ENCODE results near the gene SMIM44.

Gene SMIM44

DNA sequence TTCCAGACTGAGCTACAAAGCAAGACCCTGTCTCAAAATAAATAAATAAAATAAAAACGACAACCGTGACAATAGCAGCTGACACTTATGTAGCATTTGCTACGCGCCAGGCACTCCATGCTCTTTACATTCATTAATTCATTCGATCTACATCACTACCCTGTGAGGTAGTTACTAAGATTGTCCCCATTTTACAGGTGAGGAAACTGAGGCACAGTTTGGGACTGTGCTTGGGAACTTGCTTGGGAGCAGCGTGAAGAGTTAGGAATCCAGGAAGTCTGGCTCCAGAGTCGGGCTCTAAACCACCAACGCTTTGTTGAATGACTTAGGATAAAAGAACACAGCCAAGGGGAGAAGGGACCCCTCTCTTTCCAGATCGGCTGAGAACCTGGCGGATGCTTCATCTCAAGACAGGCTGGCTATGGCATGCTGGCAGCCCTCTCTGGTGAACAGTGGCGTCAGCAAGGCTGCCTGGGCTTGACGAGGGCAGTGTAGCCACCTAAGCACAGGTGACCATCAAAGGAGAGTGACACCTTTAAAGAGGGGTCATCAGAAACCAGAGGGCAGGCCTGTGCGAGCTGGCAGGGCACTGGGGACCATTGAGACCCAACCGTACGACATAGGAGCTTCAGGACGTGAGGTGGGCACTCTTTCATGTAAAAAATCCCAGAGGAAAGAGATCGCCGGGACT lies 16.6 kb upstream of the SMIM44 start:
- no peak for DNase-seq

DNA sequence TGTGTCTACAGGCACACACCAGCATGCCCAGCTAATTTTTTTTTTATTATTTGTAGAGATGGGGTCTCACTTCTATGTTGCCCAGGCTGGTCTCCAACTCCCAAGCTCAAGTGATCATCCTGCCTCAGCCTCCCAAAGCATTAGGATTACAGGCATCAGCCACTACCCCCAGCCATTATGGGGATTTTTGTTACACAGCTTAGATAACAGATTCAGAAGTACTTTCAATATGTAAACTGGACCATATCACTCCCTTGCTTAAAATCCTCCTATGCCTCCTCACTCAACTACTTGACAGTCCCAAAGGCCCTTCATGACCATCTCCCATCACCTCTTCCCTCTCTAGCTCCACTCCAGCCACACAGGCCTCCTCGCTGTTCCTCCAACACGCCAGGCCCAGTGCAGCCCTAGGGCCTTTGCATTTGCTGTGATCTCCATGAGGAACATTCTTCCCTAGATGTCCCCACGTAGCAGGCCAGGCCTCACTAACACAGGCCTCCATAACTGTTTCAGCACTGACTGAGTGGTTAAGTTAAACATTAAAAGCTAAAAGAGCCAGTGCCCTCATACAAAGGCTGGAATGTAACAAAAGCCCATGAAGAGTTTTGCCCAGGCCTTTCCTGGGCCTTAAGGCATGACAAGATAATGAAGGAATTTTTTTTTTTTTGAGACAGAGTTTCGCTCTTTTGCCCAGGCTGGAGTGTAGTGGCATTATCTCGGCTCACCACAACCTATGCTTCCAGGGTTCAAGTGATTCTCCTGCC lies 14.7 kb upstream of the SMIM44 start:
- no peak for DNase-seq

DNA sequence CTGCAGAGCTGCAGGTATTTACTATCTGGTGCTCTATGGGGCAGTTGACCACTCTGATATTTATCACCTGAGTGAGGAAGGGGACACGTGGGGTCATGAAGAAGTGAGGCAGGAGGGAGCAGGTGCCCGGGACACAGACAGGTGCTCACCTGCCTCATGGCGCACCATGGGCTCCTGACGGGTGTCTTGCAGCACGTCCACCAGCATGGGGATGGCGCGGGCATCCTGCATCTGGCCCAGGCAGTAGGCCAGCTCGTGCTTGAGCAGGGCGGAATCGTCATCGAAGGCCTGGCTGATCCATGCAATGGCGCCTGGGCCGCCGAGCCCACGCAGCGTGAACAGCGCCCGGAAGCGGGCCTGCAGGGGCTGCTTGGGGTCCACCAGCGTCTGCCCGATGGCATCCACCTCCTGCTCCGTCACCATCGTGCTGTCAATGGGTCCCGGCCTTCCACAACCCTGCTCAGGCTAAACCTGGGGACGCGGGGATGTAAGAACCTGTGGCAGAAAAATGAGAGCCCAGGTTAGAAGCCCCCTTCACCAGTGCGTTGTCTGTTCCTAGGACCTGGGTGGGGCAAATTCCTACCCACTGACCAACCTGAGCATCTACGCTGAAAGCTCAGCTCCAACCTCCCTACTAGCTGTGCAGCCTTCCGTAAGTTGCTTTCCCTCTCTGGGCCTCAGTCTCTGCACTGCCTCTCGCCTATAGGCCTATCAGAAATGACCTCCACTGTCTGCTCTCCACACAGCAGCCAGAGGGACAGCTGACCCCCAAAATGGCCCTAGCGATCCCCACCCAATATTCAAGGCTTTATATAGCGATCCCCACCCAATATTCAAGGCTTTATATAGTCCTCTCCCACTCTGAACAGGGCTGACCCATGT lies 13.4 kb upstream of the SMIM44 start:
- DNase-seq: no peak

- DNase-seq: peak; percentile 45 to 53
Measured at GRCh38 chr19:3494559-3494958, 11.3 kb upstream of the SMIM44 start.

DNA sequence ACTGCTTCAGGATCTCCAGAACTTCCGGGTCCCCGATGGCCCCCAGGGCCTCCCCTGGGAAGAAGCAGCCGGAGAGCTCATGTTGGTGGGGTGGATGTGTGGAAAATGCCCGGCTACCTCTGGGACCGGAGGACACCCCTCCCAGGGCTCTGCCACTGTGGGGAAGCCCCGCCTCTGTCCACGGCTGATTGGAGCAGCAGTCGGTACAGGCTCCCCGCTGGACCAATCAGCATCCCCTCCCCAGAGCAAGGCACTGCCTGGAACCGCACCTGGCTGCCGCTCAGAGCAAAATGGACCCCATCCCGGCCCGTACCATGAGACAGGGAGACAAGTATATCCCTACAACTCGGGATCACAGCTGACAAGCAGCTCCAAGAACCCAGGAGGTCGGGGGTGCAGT lies 10.8 kb upstream of the SMIM44 start:
- DNase-seq: peak in 1 of 2 donors; percentile 39

DNA sequence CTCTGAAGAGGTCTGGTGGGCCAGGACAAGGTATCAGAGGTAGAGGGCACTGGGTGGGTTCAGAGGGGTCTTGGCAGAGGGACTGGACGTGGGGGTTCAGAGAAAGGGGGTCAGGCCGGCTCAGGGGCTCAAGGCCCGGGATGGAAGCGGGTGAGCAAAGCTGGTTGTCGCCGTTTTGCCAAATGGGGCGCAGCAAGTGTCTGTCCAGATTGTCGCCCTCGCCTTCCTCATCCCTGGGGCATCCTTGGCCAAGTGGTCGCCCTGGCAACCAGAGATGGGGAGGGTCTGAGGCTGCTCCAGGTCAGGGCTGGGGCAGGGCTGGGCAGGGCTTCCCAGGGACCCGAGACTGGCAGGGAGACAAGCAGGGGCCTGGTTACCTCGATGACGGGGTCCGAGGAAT lies 10.4 kb upstream of the SMIM44 start:
- no peak for DNase-seq

GRCh38 chr19:3492919-3493318 lies 9.7 kb upstream of the SMIM44 start:
- no peak for DNase-seq

- no peak for DNase-seq
Measured at GRCh38 chr19:3492131-3492839, 9.0 kb upstream of the SMIM44 start.

DNA sequence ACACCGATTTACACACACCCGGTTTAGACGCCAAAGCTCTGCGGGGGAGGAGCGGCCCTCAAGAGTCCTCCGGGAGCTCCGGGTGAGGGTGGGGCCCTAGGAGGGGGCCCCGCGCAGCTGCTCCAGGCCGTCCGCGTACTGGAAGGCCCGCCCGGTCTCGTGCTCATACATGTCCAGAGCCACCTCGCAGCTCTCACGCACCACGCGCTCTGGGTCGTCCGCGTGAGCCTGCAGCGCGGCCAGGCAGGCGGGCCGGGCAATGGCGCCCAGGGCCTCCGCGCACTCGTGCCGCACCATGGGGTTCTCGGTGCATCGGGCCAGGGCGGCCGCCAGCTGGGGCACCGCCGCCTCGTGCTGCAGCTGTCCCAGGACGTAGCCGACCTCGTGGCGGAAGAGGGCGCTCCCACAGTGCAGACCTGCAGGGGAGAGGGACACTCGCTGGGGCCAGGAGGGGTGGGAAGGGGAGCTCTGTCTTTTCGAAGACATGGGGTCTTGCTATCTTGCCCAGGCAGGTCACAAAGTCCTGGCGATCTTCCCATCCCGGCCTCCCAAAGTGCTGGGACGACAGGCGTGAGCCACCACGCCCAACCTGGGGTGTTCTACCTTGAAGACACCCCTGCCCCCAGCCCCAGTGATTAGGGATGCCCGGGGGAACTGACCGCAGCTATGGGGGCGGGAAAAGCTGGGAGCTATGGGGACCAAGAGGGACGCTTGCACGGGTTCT lies 8.3 kb upstream of the SMIM44 start:
- DNase-seq: no peak

- DNase-seq: no peak
Measured at GRCh38 chr19:3482507-3483225, 575 bp downstream of the SMIM44 start.

DNA sequence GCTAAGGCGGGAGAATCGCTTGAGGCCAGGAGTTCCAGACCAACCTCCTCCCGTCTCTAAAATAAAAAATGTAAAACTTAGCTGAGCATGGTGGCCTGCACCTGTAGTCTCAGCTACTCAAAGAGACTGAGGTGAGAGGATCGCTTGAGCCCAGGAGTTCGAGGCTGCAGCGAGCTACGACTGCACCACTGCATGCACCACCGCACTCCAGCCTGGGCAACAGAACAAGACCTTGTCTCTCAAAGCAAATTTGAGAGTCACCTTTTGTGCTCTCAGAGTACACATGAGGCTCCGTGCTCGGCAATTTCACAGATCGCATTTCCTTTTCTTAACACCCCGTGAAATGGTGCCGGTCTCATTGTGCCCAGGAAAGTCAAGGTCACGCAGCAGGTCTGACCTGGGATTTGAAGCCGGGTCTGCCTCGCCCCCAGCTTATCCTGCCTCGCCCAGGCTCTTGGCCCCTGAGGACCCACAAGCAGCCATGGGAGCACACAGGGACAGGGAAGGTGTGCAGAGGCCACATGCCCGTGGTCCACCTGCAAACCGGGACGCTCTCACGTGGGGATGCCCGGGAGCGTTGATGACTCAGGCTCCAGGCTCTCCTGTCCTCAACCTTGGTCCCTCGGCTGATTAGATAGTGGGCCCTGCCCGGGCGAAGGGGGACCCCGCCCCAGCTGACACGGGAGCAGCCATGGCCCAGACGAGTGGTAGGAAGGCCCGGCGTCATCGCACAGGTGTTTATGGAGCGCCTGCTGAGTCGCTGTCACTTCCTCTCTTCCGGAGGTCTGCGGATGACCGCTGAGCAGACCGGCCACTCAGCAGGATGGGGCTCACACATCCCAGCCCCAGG lies 1.8 kb downstream of the SMIM44 start:
- no peak for DNase-seq

DNA sequence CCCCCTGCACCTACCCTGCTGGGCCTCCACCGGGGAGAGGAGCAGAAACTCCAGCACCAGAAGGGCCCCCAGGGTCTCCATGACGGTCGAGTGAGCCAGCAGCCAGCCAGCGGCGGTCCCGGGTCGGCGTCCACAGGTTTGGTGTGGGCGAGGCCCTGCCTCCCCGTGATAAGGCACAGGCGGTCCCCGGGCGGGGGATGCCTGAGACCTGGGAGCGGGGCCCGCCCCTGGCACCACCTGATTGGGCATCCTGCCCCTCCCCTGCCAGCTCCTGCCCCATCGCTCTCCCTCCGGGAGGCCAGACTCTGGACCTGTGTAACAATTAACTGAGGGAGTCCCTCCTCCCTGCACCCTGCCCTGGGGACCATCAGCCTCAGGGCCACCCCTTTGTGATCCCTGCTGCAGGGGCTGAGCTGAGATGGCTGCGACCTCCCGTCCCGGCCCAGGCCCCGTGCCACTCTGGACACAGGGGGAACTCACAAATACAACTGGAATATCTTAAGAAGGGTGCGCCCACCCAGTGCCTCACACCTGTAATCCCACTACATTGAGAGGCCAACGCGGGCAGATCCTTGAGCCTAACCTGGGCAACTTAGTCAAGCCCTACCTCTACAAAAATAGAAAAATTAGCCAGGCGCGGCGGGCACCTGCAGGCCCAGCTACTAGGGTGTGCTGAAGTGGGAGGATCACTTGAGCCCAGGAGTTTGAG lies 2.7 kb downstream of the SMIM44 start, which contains the start of gene SMIM24:
Gene SMIM24, minus strand, starts transcription at position 143 of the 709 bp plus-strand sequence. Its CDS starts 62 bp downstream, at position 81.
- no peak for DNase-seq

- DNase-seq: peak; percentile 34 to 48
Measured at GRCh38 chr19:3479834-3480215, 3.4 kb downstream of the SMIM44 start.

DNA sequence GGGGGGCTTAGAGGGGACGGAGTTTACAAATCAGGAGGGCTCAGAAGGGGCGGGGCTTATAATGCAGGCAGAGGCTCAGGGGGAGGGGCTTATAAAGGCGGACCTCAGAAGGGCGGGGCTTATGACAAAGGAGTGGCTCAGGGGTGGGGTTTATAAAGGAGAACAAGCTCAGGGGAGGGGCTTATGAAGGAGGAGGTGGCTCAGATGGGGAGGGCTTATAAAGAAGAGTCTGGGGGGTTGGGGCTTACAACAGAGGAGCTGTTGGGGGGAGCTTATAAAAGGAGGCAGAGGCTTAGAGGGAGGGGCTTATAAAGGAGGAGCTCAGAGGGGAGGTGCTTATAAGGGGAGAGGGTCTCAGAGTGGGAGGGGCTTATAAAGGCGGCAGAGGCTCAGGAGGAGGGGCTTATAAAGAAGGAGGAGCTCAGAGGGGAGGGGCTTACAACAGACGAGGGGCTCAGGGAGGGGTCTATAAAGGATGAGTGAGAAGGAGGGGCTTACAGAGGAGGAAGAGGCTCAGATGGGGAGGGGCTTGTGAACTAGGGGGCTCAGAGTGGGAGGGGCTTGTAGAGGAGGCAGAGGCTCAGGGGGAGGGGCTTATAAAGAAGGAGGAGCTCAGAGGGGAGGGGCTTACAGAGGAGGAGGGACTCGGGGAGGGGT lies 3.9 kb downstream of the SMIM44 start:
- DNase-seq: peak; percentile 67 to 74

GRCh38 chr19:3478409-3479176 lies 4.6 kb downstream of the SMIM44 start:
- DNase-seq: peak; percentile 7 to 11

DNA sequence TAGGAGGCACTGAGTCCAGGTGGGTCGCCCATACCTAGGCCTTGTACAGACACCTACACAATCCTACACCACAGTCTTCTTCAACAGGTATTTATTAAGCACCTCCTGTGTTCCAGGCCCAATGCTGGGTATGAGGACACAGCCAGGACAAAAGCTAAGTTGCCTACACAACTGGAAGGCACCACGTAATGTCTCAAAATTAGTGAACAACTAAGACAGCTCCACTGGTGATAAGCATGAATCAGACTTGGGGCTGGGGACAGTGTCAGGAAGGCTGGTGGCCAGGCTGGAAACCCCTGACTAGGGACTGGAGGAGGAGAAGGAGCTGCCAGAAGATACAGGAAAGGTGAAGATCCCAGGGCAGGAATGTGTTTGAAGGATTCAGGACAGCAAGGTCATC lies 5.3 kb downstream of the SMIM44 start:
- no peak for DNase-seq

DNA sequence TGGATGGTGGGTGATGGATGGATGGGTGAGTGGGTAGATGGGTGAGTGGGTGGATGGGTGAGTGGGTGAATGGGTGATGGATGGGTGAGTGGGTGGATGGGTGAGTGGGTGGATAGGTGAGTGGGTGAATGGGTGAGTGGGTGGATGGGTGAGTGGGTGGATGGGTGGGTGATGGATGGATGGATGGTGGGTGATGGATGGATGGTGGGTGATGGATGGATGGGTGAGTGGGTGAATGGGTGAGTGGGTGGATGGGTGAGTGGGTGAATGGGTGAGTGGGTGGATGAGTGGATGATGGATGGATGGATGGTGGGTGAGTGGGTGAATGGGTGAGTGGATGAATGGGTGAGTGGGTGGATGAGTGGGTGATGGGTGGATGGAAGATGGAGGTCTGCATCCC lies 5.7 kb downstream of the SMIM44 start:
- no peak for DNase-seq

DNA sequence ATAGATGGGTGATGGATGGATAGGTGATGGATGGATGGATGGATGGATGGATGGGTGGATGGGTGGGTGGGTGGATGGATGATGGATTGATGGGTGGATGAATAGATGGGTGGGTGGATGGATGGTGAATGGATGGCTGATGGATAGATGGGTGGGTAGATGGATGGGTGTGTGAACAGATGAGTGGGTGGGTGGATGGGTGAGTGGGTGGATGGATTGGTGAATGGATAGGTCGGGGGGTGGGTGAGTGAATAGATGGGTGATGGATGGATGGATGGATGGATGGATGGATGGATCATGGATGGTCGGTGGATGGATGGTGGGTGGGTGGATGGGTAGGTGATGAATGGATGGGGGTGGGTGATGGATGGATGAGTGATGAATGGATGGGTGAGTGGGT lies 6.4 kb downstream of the SMIM44 start:
- no peak for DNase-seq

Data from CD4-positive, alpha-beta T cell treated with Interleukin-1 beta for 1 hour (primary cell).